GM18520 (cell line): ENCODE data around the gene SFTPA1.
"Not testable (repeated sequence)": the region's sequence is repeated elsewhere in the genome, so short reads cannot be mapped to it uniquely, and the experiment has no call there.

ENCODE experiments used
- ATAC-seq: cut with Tn5 transposase; IDR thresholded peaks from one replicate; pipeline ENCODE4 v1.9.1; 2021; ENCODE audit not compliant: unreplicated experiment

Gene SFTPA1

DNA sequence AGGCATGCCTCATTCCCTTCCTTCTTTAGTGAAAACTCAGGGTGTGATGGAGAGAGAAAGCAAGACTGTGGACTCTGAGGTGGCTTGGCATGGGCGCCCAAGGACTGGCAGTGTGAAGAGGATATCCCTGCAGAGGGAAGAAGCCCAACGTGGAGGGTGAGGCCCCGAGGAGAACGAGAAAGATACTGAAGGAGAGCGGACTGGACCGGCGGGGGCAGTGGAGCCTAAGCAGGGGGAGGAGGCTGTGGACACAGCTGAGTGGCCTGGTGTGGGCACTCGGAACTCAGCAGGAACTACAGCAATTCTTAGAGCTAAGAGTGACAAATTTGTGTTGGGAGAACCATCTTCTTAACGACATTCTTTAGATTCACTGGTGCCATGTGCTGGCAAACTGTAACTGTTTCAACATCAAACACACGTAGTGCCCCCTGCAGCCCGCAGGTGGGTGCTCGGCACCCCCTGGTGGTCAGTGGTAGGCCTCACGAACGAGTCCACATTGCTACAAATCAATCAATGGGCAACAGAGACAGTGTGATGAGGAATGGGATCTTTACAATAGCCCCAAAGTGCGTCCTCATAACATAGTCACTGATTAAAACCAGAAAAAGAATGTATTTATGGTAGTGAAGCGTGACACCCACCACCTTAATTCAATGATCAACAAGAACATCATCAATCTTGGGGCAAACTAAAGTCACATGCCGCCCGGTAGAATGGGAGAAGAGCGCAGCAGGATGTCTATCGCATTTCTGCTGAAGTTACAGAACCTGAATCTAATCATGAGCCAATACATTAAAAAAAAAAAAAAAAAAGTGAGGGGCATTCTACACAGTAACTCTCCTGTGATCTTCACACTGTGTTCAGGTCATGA is 2.0 kb upstream of the SFTPA1 start:
- ATAC-seq, result no peak

DNA sequence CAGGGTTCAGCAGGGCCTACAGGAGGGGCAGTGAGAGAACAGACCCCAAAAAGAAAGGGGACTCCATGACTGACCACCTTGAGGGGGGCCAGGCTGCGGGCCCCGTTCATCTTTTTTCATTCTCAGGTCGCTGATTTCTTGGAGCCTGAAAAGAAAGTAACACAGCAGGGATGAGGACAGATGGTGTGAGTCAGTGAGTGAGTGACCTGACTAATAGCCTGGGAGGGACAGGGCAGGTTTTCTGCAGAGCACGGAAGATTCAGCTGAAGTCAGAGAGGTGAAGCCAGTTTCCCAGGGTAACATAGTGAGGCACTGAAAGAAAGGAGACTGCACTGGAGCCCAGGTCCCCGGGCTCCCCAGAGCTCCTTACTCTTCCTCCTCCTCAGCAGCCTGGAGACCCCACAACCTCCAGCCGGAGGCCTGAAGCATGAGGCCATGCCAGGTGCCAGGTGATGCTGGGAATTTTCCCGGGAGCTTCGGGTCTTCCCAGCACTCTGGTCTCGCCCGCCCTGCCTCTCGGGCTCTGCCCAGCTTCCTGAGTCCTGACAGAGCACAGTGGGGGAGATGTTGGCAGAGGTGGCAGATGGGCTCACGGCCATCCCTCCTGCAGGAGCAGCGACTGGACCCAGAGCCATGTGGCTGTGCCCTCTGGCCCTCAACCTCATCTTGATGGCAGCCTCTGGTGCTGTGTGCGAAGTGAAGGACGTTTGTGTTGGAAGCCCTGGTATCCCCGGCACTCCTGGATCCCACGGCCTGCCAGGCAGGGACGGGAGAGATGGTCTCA is 646 bp downstream of the SFTPA1 start:
- not testable (repeated sequence) for ATAC-seq

DNA sequence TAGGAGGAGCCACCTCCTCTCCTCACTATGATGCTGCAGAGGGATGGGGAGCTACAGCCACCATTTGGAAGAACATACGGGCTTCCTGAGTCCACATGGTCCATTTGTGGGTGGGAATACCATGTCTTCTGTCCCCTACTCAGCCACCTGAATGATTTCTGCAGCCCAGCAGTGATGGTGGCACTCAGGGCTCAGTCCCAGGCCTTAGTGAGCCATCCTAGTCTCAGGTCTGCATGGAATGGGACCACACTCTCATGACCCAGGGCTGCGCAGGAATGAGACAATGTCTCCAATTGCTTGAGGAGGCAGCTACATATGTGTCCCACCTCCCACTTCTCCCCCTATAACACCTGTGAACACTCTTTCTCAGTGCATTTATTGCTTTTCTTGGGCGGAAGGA is 4.8 kb downstream of the SFTPA1 start:
- ATAC-seq, result no peak

DNA sequence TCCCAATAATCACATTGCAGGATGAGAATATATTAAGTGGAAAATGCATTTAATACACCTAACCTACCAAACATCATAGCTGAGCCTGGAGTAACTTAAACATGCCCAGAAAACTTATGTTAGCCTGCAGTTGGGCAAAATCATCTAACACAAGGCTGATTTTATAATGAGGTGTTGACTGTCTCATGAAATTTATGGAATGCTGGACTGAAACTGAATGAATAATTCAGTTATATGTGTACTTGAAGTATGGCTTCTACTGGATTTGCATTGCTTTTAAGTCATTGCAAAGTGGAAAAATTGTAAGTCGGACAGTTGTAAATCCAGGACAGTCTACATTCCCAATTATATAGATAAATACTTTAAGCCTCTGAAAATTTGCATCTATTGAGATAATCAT is 5.4 kb downstream of the SFTPA1 start:
- no peak for ATAC-seq

DNA sequence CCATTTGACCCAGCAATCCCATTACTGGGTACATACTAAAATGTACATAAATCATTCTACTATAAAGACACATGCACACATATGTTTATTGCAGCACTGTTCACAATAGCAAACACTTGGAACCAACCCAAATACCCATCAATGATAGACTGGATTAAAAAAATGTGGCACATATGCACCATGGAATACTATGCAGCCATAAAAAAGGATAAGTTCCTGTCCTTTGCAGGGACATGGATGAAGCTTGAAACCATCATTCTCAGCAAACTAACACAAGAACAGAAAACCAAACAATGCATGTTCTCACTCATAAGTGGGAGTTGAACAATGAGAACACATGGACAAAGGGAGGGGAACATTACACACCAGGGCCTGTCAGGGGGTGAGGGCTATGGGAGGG is 12.9 kb downstream of the SFTPA1 start:
- ATAC-seq, result not testable (repeated sequence)

DNA sequence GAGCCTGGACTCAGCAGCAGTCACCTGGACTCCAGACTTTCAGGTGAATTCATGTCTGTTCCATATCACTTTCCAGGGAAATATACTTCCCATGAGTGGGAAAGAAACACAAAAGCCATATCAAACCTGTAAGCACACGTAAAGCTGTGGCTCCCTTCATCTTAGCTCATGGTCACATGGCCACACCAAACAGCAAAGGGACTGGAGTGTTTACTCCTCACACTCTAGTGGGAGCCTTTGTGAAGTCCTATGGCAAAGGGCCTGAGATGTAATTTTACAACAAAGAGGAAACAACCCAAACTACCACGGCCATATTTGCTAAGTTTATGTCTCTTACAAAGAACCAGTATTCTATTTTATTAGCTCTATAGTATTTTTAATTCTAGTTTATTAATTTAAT is 16.3 kb downstream of the SFTPA1 start:
- ATAC-seq, result no peak

DNA sequence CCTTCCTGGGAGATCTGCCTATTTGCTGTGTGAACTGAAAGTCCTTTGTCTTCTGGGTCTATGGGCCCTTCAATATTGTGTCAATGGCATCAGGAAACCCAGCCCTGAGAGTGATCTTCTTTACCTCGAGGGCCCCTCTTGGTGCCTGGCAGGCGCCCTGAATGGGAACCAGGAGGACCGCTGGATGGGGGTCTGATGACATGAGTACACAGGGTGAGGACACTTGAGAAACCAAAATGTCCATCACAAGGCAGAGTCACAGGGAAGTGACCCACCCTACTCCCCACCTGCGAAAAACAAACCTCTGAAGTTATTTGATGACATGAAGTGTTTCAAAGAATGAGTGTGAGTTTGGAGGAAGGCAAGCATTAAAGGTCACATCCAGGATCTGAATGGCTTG is 17.3 kb downstream of the SFTPA1 start:
- no peak for ATAC-seq

DNA sequence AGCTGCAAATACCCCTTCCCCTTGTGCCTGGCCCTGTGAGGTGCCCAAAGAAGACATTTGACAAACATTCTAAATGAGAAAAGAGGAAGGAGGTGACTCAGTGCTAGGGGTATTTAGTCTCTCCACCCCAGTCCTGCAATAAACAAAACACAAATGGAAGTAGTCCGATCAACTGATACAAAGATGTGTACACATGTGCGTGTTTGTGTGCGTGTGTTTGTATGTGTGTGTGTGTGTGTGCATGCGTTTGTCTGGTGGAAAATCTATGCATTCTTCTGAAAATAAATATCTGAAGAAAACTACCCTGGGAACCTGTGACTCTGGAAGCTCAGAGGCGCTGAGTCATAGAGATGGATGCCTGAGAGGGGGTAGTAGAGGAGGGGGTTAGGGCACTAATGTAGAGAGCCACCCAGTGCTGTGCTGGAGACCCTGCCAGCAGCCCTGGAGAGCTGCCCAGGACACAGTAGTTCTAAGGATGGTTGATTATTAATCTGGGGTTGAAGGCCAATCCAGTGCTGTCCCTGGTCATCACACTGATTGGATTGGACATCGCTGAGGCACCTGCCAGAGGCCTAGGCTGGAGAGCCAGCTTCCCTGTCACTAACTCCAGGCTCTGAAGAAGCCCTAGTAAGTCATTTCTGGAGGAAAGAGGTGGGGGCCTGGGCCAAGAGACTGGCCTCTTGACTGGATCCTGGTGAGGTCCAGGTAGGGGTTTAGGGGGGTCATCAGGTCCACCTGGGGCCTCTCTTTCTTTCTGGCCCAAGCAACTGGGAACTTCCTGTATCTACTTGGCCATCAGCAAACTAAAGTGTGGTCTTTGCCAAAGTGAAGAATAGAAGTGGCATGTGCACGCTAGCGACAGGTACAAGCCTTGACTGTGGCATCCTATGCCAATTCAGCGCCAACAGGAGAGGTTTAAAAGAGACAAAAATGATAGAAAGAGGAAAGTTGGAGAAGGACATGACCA is 18.5 kb downstream of the SFTPA1 start:
- no peak for ATAC-seq

DNA sequence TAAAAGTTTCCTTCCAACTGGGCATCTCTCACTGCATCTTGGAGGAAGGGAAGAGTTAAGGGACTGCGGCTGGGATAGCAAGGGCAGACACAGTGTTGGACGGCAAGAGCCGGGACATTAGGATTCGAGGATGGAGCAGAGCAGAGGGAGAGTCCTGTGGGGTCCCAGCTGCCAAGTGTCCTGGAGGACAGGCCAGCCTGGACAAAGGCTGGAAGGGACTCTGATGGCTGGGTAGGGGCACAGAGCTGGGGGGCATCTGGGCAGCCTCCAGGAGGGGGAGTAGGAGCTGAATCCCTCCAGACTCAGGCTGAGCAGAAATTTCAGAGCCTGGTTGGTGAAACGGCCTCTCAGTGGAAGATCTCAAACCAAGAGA is 19.2 kb downstream of the SFTPA1 start:
- no peak for ATAC-seq

DNA sequence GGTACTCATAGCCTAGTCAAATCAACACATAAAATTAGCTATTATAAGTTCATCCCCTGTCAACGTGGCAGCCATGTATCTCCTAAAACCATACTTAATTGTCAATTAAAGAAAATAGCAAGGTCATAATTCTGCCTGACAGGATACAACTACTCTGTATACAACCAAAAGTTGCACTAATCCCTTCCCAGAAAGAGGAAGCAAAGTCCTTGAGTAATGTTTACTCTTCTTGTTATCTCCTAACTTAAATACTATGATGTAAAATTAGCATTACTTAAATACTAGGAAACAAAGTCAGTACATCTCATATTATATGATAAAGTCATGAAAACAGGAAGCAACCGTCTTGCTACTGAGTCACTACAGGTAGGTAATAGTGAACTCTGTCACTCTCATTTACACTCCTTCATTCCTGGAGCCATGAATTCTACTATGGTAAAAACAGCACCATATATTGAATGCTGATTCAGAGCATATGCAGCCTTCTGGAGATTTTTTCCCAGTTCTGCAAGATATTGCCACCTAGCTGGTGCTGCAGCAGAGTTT is 26.0 kb downstream of the SFTPA1 start:
- ATAC-seq, result not testable (repeated sequence)

DNA sequence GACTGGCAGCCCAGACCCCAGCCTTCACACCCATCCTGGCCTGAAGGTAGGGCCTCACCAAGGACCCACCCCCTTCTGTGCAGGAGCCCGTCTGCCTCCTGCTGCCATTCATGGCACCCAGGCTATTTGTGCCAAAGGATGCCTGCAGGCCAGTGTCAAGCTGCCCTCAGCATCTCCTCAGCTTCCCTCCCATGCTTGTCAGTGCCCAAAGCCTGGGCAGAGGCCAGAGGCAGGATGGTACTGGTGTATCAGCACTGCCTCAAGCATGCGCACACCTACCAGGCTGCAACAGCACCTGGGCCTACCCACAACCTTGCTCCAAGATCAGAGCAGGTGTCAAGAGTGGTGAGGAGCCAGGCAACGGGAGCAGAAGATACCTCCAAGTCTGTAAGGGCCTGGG is 27.6 kb downstream of the SFTPA1 start:
- ATAC-seq, result no peak

DNA sequence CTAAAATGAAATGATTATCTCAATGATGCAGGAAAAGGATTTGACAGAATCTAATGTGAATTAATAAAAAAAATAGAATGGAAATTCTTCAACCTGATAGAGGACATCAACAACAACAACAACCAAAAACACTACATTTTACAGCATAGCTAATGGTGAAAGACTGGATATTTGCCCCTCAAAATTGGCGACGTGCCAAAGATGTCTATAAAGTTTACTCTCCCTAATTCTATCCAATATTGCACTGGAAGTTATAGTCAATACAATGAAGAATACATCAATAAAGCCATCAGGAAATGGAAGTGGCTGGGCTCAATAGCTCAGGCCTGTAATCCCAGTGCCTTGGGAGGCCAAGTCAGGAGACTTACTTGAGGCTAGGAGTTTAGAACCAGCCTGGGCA is 42.0 kb downstream of the SFTPA1 start:
- ATAC-seq, result not testable (repeated sequence)

DNA sequence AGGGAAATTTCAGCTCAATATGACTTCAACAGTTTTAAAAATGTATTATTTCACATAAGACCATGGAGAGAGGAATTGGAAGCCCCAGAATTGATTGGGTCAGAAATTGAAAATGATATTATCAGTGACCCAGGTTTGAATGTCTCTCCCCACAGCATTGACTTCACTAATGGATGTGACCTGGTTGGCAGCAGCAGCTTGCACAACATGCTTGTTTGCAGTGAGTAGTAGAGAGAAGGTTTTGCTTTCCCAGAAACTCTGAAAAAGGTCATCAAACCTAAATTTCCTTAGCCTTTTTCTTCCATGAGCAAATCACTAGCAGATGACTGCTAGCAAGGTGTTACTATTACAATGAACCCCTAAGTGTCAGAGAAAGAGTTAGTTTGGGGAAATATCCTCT is 52.5 kb downstream of the SFTPA1 start:
- not testable (repeated sequence) for ATAC-seq

DNA sequence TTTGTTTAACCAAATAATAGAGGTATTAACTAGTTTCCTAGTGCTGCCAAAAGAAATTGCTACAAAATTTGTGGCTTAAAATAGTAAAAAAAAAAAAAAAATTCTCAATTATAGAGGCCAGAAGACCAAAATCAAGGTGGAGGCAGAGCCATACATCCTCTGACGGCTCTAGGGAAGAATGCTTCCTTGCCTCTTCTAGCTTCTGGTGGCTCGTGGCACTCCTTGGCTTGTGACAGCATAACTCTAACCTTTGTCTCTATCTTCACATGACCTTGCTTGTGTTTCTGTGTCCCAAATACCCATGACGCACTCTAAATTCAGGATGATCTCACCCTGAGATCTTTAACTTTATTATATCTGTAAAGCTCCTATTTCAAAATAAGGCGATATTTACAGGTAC is 53.9 kb downstream of the SFTPA1 start:
- ATAC-seq, result not testable (repeated sequence)
